Skeletal muscle cell (primary cell): Measurements from ENCODE around the gene DGCR6.
"Not testable (repeated sequence)": the region's sequence is repeated elsewhere in the genome, so short reads cannot be mapped to it uniquely, and the experiment has no call there.

Experiments
- DNase-seq: peaks from one replicate; pipeline ENCODE4 v3.0.0-alpha.2; 2010; ENCODE audit warnings: low read depth
- H3K4me3 ChIP-seq: 2 replicates; pipeline ENCODE4 v1.5.1; 2011; ENCODE audit warnings: low read depth, mild to moderate bottlenecking, control low read depth, low read length, moderate library complexity

Gene DGCR6

GRCh38 chr22:18958738-18959137 is 52.6 kb downstream of the DGCR6 start:
- DNase-seq, H3K4me3 ChIP-seq: not testable (repeated sequence)

DNA sequence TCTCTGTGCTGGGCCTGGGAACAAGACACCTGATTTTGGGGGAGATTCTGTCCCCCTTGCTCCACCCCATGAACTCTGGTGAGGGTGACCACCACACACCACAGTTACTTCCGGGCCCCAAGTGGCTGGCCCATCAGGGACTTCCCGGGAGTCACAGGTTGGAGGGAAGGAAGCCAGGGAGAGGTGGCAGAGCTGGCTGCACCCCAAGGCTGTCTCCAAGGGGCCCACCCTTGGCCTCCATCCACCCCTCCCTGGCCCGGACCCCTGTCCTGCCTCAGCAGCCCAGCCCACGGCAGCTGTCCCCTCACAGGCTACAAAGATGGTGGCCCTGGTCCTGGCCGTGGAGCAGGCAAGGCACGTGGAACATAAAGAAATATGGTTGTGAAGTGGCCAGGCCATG is 53.1 kb downstream of the DGCR6 start:
- DNase-seq, H3K4me3 ChIP-seq: not testable (repeated sequence)

DNA sequence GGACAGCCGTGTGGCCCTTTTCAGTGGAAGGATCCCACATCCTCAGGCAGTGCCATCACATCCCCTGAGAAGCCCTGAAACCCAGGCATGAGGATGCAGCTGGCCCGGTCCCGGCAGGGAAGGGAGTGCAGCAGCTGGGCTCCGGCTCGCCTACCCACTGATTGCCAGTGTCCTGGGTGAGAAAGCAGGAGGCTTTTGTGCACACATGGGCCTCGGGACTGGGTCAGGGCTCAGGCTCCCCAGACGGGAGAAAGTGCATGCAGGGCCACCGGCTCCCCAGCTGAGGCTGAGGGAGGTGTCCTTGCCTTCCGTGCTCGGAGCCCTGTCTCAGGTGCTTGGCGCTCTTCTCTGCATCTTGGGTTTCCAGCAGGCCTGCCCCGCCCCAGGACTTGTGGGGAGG is 53.6 kb downstream of the DGCR6 start:
- not testable (repeated sequence) for H3K4me3 ChIP-seq

GRCh38 chr22:18960166-18960820 is 54.2 kb downstream of the DGCR6 start:
- not testable (repeated sequence) for DNase-seq

More for the DNA sequence above, 53.6 kb downstream of the DGCR6 start:
- DNase-seq: not testable (repeated sequence)

GRCh38 chr22:18961201-18961600 is 55.1 kb downstream of the DGCR6 start:
- not testable (repeated sequence) for H3K4me3 ChIP-seq, DNase-seq

More at GRCh38 chr22:18960166-18960820, 54.2 kb downstream of the DGCR6 start:
- not testable (repeated sequence) for H3K4me3 ChIP-seq
